ENCODE data around the gene IFIT1B.

DNA sequence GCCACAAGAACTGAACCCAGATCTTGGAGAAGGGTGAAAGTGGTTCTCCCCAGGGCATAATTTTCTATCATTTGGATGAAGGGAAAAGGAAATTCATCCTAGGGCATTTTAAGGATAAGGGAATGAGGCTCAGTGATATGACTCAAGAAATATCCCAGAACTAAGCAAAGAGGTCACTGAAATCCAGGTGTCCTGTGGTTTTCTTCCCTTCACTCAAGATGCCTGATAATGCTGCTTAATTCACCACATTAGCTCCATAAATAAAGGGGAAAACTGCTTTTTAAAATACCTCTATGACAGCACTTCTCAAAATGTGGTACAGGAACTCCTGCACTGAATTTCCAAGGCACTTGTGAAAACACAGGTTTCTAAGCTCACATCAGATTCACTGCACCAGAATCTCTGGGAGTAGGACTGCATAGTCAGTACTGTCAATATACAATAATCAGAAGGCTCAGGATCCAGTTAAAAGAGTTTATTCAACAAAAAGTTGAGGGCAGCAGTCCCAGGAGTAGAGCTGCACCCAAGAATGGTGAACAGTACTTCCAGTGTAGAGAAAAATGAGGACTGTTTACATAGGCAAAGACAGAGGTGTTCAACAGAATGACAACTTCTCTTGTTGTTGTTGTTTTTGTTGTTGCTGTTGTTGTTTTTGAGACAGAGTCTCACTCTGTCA is 47.2 kb upstream of the IFIT1B start:
- TF ChIP-seq POLR2A (IDR thresholded peaks at IDR 0.05; ENCODE audit: low read depth, low read length) (no peak), TAF1 (IDR thresholded peaks at IDR 0.05; ENCODE audit: low read depth, low read length) (no peak), POLR2AphosphoS5 (IDR thresholded peaks at IDR 0.05; ENCODE audit: low read depth, low read length) (no peak)
